Posterior cingulate gyrus (tissue), 11 donors: Measurements from ENCODE around the gene DPY30.
"Not testable (repeated sequence)": the region's sequence is repeated elsewhere in the genome, so short reads cannot be mapped to it uniquely, and the experiment has no call there.

Source experiments
- DNase-seq, 10 donors: peaks; one replicate each; pipeline versions ENCODE4 v3.0.0 to v3.0.0-alpha.2; 2020 to 2021; ENCODE audit warnings: mixed read lengths in 3 of 10
- intact Hi-C: fragments of 100-400 bp; cut with DNase I; formaldehyde crosslinking; loops from one replicate; pipeline ENCODE4 v1.15.1; 2023

DPY30 gene

GRCh38 chr2:32039447-32040219, at the start of gene DPY30:
TSS of gene DPY30 (minus strand) at chr2:32039805. CDS start at chr2:32039456, 349 bp downstream.
- intact Hi-C loops: loop anchor here (1.0 to 10.0 kb wide), 3 partner anchors 24 to 125 kb away; partner anchors contain the start of genes MEMO1, SLC30A6 and SPAST
- peak; percentile 88 to 99 (median 92) for DNase-seq

- DNase-seq: no peak
- intact Hi-C loops: no loop called here
Measured at GRCh38 chr2:32074134-32074506, 34.5 kb upstream of the DPY30 start.

- no peak for DNase-seq
- intact Hi-C loops: loop anchor here (10.0 kb wide), 1 partner anchor 287 kb away; the partner anchor contains the start of gene BIRC6
Measured at GRCh38 chr2:32067549-32067948, 27.9 kb upstream of the DPY30 start.

- DNase-seq: no peak
- intact Hi-C loops: loop anchor here (10.0 kb wide), 1 partner anchor 290 kb away; the partner anchor contains the start of gene BIRC6
Measured at GRCh38 chr2:32064713-32065112, 25.1 kb upstream of the DPY30 start.

- DNase-seq: peak in 1 of 10 donors; percentile 12
- intact Hi-C loops: loop anchor here (10.0 kb wide), 1 partner anchor 291 kb away; the partner anchor contains the start of gene BIRC6
Measured at GRCh38 chr2:32064021-32064601, 24.5 kb upstream of the DPY30 start.

- peak; percentile 90 to 100 (median 96) for DNase-seq
- intact Hi-C loops: loop anchor here (1.0 to 10.0 kb wide), 4 partner anchors 24 to 291 kb away; partner anchors contain the start of genes BIRC6, DPY30, MEMO1 and SLC30A6
Measured at GRCh38 chr2:32063310-32064020, 23.9 kb upstream of the DPY30 start, which contains the start of gene SPAST. TSS of gene SPAST (plus strand) at chr2:32063556. CDS start at chr2:32063832, 276 bp downstream.

- intact Hi-C loops: loop anchor here (2.0 to 10.0 kb wide), 2 partner anchors 103 to 293 kb away; partner anchors contain the start of genes BIRC6 and SLC30A6
- peak in 1 of 10 donors; percentile 14 for DNase-seq
Measured at GRCh38 chr2:32061973-32062861, 22.6 kb upstream of the DPY30 start.

GRCh38 chr2:32061430-32061829, 21.8 kb upstream of the DPY30 start:
- intact Hi-C loops: loop anchor here (10.0 kb wide), 1 partner anchor 293 kb away; the partner anchor contains the start of gene BIRC6
- no peak for DNase-seq

GRCh38 chr2:32060266-32060665, 20.7 kb upstream of the DPY30 start:
- no peak for DNase-seq
- intact Hi-C loops: loop anchor here (10.0 kb wide), 1 partner anchor 295 kb away; the partner anchor contains the start of gene BIRC6

GRCh38 chr2:32058130-32058529, 18.5 kb upstream of the DPY30 start:
- intact Hi-C loops: no loop called here
- no peak for DNase-seq

GRCh38 chr2:32054583-32054982, 15.0 kb upstream of the DPY30 start:
- DNase-seq, intact Hi-C loops: not testable (repeated sequence)

- no peak for DNase-seq
- intact Hi-C loops: no loop called here
Measured at GRCh38 chr2:32051836-32052439, 12.3 kb upstream of the DPY30 start.

- intact Hi-C loops: no loop called here
- DNase-seq: peak in 1 of 10 donors; percentile 33
Measured at GRCh38 chr2:32043561-32043960, 4.0 kb upstream of the DPY30 start.

- DNase-seq: not testable (repeated sequence)
- intact Hi-C loops: loop anchor here (10.0 kb wide), 1 partner anchor 130 kb away; the partner anchor contains the start of gene SLC30A6
Measured at GRCh38 chr2:32034198-32034887, 5.3 kb downstream of the DPY30 start.

GRCh38 chr2:32018789-32019482, 20.7 kb downstream of the DPY30 start:
- DNase-seq, intact Hi-C loops: not testable (repeated sequence)

- no peak for DNase-seq
- intact Hi-C loops: no loop called here
Measured at GRCh38 chr2:32012872-32013271, 26.7 kb downstream of the DPY30 start.

GRCh38 chr2:32011485-32011960, 28.1 kb downstream of the DPY30 start:
- intact Hi-C loops: loop anchor here (1.0 kb wide), 2 partner anchors 28 to 52 kb away; partner anchors contain the start of genes DPY30 and SPAST
- DNase-seq: no peak
